GM21390 (cell line): Measurements from ENCODE around the gene DPP7.

Source experiments
- ATAC-seq: cut with Tn5 transposase; IDR thresholded peaks from one replicate; pipeline ENCODE4 v1.9.1; 2021; ENCODE audit not compliant: unreplicated experiment

The DPP7 gene

GRCh38 chr9:137114613-137115393 lies at the start of gene DPP7:
DPP7 (minus strand) TSS chr9:137114733; CDS start chr9:137114713, 20 bp downstream.
- ATAC-seq: peak; percentile 64

- ATAC-seq: no peak
These were observed 49.3 kb upstream of the DPP7 start for GRCh38 chr9:137163805-137164204.

- no peak for ATAC-seq
These were observed 48.8 kb upstream of the DPP7 start for GRCh38 chr9:137163365-137163715.

- ATAC-seq: no peak
These were observed 48.2 kb upstream of the DPP7 start for GRCh38 chr9:137162505-137163364.

- no peak for ATAC-seq
These were observed 47.3 kb upstream of the DPP7 start for GRCh38 chr9:137161558-137162486.

- ATAC-seq: no peak
These were observed 46.4 kb upstream of the DPP7 start for GRCh38 chr9:137160716-137161557.

- no peak for ATAC-seq
These were observed 45.5 kb upstream of the DPP7 start for GRCh38 chr9:137160054-137160425.

- ATAC-seq: no peak
These were observed 44.8 kb upstream of the DPP7 start for GRCh38 chr9:137159105-137160053.

GRCh38 chr9:137158625-137159024 lies 44.1 kb upstream of the DPP7 start:
- ATAC-seq: no peak

GRCh38 chr9:137157618-137158415 lies 43.3 kb upstream of the DPP7 start:
- ATAC-seq: no peak

GRCh38 chr9:137156567-137157375 lies 42.2 kb upstream of the DPP7 start:
- ATAC-seq: no peak

- ATAC-seq: no peak
These were observed 38.4 kb upstream of the DPP7 start for GRCh38 chr9:137152844-137153405.

GRCh38 chr9:137150617-137151457 lies 36.3 kb upstream of the DPP7 start:
- peak; percentile 46 for ATAC-seq

GRCh38 chr9:137149942-137150616 lies 35.5 kb upstream of the DPP7 start:
- ATAC-seq: peak; percentile 22

- ATAC-seq: no peak
These were observed 34.8 kb upstream of the DPP7 start for GRCh38 chr9:137149363-137149762.

- ATAC-seq: no peak
These were observed 34.1 kb upstream of the DPP7 start for GRCh38 chr9:137148661-137149060.
